Rectal smooth muscle tissue (tissue), 1 donor: ENCODE measurements around the gene IGSF9B.

Experiments used
- H3K27ac ChIP-seq: one replicate; pipeline ENCODE4 v1.7.0; 2013; ENCODE audit warnings: low read depth, low read length, inconsistent platforms
- H3K27me3 ChIP-seq: one replicate; pipeline ENCODE4 v1.7.0; 2013; ENCODE audit warnings: low read length; ENCODE audit not compliant: control insufficient read depth, insufficient read depth
- H3K36me3 ChIP-seq: one replicate; pipeline ENCODE4 v1.7.0; 2013; ENCODE audit warnings: low read length; ENCODE audit not compliant: control insufficient read depth, insufficient read depth
- H3K4me1 ChIP-seq: one replicate; pipeline ENCODE4 v1.7.0; 2013; ENCODE audit warnings: low read length; ENCODE audit not compliant: control insufficient read depth, insufficient read depth
- H3K4me3 ChIP-seq: one replicate; pipeline ENCODE4 v1.7.0; 2013; ENCODE audit warnings: low read length
- H3K9ac ChIP-seq: one replicate; pipeline ENCODE4 v1.7.0; 2013; ENCODE audit warnings: low read length

Gene IGSF9B

DNA sequence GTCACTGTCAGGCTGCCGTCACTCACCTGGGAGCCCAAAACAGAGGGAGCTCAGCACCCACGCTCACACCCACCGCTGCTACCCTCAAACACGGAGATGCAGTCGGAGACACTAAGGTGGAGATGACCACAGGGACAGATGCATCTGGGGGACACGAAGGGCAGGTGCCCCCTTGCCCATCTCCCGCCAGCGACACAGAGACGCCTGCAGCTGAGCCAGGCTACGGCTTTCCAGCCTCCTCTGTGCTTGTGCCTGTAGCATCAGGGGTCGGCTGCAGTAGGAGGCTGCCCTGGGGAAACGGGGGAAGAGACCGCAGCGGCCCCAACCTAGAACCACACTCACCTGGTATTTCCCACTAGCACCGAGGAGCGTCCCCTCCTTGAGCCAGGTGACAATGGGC is 19.3 kb downstream of the IGSF9B start:
- Histone ChIP-seq H3K27me3 (no peaks in the 10 kb centered on the region), H3K36me3 (peaks cover 23% of the 10 kb centered on the region), H3K4me3 (no peak overlapping the region), H3K9ac (no peak overlapping the region), H3K27ac (no peak overlapping the region), H3K4me1 (no peaks in the 10 kb centered on the region)

DNA sequence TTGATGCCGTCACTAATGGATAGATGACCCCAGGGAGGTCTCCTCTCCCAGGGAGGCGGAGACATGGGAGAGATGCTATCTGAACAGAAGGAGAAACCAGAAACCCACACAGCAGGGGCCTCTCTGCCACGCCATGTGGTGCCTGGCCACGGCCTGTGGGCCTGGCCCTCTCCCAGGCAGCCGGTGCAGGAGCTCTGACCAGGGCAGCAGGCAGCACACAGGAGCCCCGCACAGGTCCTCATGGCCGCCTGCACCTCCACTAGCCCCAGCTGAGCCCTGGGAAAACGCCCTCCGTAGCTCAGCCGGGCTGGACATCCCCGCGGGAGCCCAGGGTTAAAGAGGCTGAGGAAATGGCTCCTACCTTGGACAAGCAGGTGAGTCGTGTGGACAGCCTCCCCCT is 19.8 kb downstream of the IGSF9B start:
- H3K27me3 ChIP-seq = no peaks in the 10 kb centered on the region
- H3K4me1 ChIP-seq = no peaks in the 10 kb centered on the region
- no peak overlapping the region for H3K9ac ChIP-seq
- peaks cover 23% of the 10 kb centered on the region for H3K36me3 ChIP-seq
- no peak overlapping the region for H3K4me3 ChIP-seq
- H3K27ac ChIP-seq = no peak overlapping the region

DNA sequence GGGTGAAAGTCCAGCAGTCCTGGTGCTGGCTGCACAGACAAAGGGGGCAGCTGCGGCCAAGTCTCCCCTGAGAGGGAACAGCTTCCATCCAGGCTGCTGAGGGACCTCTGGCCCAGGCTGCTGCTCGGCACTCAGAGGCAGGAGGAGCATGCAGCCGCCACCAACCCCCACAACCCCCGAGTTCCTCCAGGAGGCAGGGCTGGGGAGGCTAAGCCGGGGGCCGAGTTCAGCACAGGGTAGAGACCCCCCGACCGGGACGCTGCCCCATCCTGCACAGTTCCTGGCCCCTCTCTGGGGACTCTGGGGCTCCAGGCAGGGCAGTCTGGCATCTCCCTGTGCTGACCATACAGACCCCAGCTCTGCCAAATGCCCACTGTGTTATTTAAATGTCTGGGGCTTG is 20.2 kb downstream of the IGSF9B start:
- peaks cover 23% of the 10 kb centered on the region for H3K36me3 ChIP-seq

GRCh38 chr11:133936136-133936535 is 20.6 kb downstream of the IGSF9B start:
- H3K27ac ChIP-seq = no peak overlapping the region
- no peaks in the 10 kb centered on the region for H3K27me3 ChIP-seq
- H3K9ac ChIP-seq = no peak overlapping the region
- H3K4me3 ChIP-seq = no peak overlapping the region
- no peaks in the 10 kb centered on the region for H3K4me1 ChIP-seq
- peaks cover 26% of the 10 kb centered on the region for H3K36me3 ChIP-seq

More for the DNA sequence above, 20.2 kb downstream of the IGSF9B start:
- H3K4me3 ChIP-seq = no peak overlapping the region
- H3K4me1 ChIP-seq = no peaks in the 10 kb centered on the region
- H3K9ac ChIP-seq = no peak overlapping the region
- H3K27me3 ChIP-seq = no peaks in the 10 kb centered on the region
- no peak overlapping the region for H3K27ac ChIP-seq

- Histone ChIP-seq H3K9ac (no peak overlapping the region), H3K27ac (no peak overlapping the region), H3K4me1 (no peaks in the 10 kb centered on the region), H3K27me3 (no peaks in the 10 kb centered on the region), H3K36me3 (peaks cover 26% of the 10 kb centered on the region), H3K4me3 (no peak overlapping the region)
Observed at GRCh38 chr11:133935551-133935910, 21.2 kb downstream of the IGSF9B start.

GRCh38 chr11:133934599-133935550 is 21.9 kb downstream of the IGSF9B start:
- Histone ChIP-seq H3K4me3 (no peak overlapping the region), H3K27ac (no peak overlapping the region), H3K4me1 (no peaks in the 10 kb centered on the region), H3K9ac (no peak overlapping the region), H3K36me3 (peaks cover 26% of the 10 kb centered on the region), H3K27me3 (no peaks in the 10 kb centered on the region)

DNA sequence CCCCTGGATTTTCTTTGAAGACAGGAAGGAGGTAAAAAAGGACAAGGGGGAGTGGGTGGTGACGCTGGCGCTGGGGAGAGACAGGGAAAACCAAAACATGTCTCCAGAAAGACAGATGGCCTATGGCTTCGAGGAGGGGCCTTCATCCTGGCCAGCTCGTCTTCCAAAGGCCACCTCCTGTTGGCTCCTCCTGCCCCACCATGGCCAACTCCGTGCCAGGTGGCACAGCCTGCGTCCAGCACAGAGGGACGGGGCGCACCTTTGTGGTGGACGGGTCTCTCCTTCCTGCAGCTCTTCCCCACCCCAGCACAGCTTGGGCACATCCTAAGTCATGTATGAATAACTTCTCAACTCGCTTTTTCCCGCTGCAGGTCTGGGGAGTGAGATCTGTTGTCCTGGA is 22.7 kb downstream of the IGSF9B start:
- H3K36me3 ChIP-seq = peaks cover 24% of the 10 kb centered on the region
- H3K9ac ChIP-seq = no peak overlapping the region
- H3K4me1 ChIP-seq = no peaks in the 10 kb centered on the region
- no peaks in the 10 kb centered on the region for H3K27me3 ChIP-seq
- no peak overlapping the region for H3K27ac ChIP-seq
- H3K4me3 ChIP-seq = no peak overlapping the region

GRCh38 chr11:133931449-133932060 is 25.2 kb downstream of the IGSF9B start:
- no peak overlapping the region for H3K9ac ChIP-seq
- no peak overlapping the region for H3K4me3 ChIP-seq
- no peaks in the 10 kb centered on the region for H3K27me3 ChIP-seq
- H3K27ac ChIP-seq = no peak overlapping the region
- H3K4me1 ChIP-seq = no peaks in the 10 kb centered on the region
- H3K36me3 ChIP-seq = peaks cover 4% of the 10 kb centered on the region

GRCh38 chr11:133930767-133931448 is 25.9 kb downstream of the IGSF9B start:
- Histone ChIP-seq H3K9ac (no peak overlapping the region), H3K36me3 (peaks cover 6% of the 10 kb centered on the region), H3K27ac (no peak overlapping the region)

GRCh38 chr11:133930053-133930766 is 26.6 kb downstream of the IGSF9B start:
- no peak overlapping the region for H3K9ac ChIP-seq
- peaks cover 12% of the 10 kb centered on the region for H3K36me3 ChIP-seq
- no peak overlapping the region for H3K4me3 ChIP-seq
- no peaks in the 10 kb centered on the region for H3K4me1 ChIP-seq
- no peak overlapping the region for H3K27ac ChIP-seq
- no peaks in the 10 kb centered on the region for H3K27me3 ChIP-seq

More at GRCh38 chr11:133930767-133931448, 25.9 kb downstream of the IGSF9B start:
- Histone ChIP-seq H3K4me3 (no peak overlapping the region), H3K4me1 (no peaks in the 10 kb centered on the region), H3K27me3 (no peaks in the 10 kb centered on the region)

DNA sequence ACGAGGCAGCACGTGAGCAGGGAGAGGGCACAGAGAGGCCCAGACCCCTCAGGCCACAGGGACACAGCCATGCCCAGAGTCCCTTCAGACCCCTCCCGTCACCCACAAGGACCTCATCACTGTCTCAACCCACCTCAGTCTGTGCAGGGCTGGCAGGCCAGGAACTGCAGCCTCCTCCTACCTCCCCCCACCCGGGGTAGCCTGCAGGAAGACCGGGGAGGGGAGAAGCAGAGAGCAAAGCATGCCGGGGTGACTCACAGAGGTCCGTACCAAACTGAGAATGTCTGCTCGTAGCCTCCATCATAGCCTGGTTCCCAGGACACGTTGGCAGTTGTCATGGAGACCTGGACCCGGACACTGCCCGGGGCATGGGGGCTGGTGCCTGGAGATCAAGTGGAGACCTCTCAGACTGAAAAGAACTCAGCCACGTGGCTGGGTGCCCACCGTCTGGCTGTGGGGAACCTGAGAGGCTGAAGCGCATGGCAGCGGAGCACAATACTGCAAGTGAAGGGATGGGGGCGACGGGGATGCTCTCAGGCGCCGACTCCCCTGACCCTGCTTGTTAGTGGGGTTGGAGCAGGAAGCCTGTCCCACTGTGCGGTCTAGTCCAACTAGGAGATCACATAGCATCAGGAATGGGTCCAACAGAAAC is 27.2 kb downstream of the IGSF9B start:
- H3K27me3 ChIP-seq = no peaks in the 10 kb centered on the region

More for the DNA sequence above, 27.2 kb downstream of the IGSF9B start:
- peaks cover 16% of the 10 kb centered on the region for H3K36me3 ChIP-seq
- no peaks in the 10 kb centered on the region for H3K4me1 ChIP-seq
- H3K4me3 ChIP-seq = no peak overlapping the region
- H3K9ac ChIP-seq = no peak overlapping the region
- no peak overlapping the region for H3K27ac ChIP-seq
